Measurements from ENCODE around the gene KLF6.

- no peak for TF ChIP-seq CTCF (tag by site-specific recombination; IDR thresholded peaks at IDR 0.05)
- no peak for TF ChIP-seq ZNF274 (IDR thresholded peaks at IDR 0.05; ENCODE audit: low read length)
- TF ChIP-seq ZNF274 (tag by site-specific recombination; IDR thresholded peaks at IDR 0.05; ENCODE audit: borderline replicate concordance), result no peak
- no peak for TF ChIP-seq ZFP3 (tag by site-specific recombination; IDR thresholded peaks at IDR 0.05; ENCODE audit: low read depth)
- no peak for TF ChIP-seq GLIS2 (tag by site-specific recombination; IDR thresholded peaks at IDR 0.05)
- no peak for TF ChIP-seq ZNF324 (tag by site-specific recombination; IDR thresholded peaks at IDR 0.05)
Measured at GRCh38 chr10:3787816-3788215, 2.8 kb upstream of the KLF6 start.
